ENCODE measurements around the gene SGTA.
"Not testable (repeated sequence)": the region's sequence is repeated elsewhere in the genome, so short reads cannot be mapped to it uniquely, and the experiment has no call there.

SGTA gene

GRCh38 chr19:2792666-2793065 is 9.6 kb upstream of the SGTA start:
- not testable (repeated sequence) for DNase-seq

GRCh38 chr19:2791876-2792275 is 8.8 kb upstream of the SGTA start:
- DNase-seq, result no peak

GRCh38 chr19:2791440-2791839 is 8.4 kb upstream of the SGTA start:
- DNase-seq, result no peak

GRCh38 chr19:2790557-2791271 is 7.6 kb upstream of the SGTA start:
- DNase-seq, result no peak

GRCh38 chr19:2790194-2790556 is 7.1 kb upstream of the SGTA start:
- DNase-seq, result no peak

- DNase-seq, result no peak
Measured at GRCh38 chr19:2788237-2788636, 5.2 kb upstream of the SGTA start.

- no peak for DNase-seq
Measured at GRCh38 chr19:2787115-2787514, 4.0 kb upstream of the SGTA start.

- peak; percentile 99 for DNase-seq
Measured at GRCh38 chr19:2785244-2785997, 2.3 kb upstream of the SGTA start, which contains the start of gene THOP1. THOP1 (plus strand) TSS chr19:2785503; CDS start chr19:2785663, 160 bp downstream.

GRCh38 chr19:2783781-2784145 is 690 bp upstream of the SGTA start:
- DNase-seq, result no peak

GRCh38 chr19:2782329-2782935 is 641 bp downstream of the SGTA start:
- no peak for DNase-seq

- no peak for DNase-seq
Measured at GRCh38 chr19:2780284-2780683, 2.8 kb downstream of the SGTA start.

GRCh38 chr19:2779121-2779740 is 3.8 kb downstream of the SGTA start:
- DNase-seq, result no peak

- DNase-seq, result no peak
Measured at GRCh38 chr19:2777952-2778683, 5.0 kb downstream of the SGTA start.

GRCh38 chr19:2775556-2776430 is 7.3 kb downstream of the SGTA start:
- DNase-seq, result peak; percentile 61 to 68

- DNase-seq, result no peak
Measured at GRCh38 chr19:2774953-2775555, 8.0 kb downstream of the SGTA start.

GRCh38 chr19:2774083-2774679 is 8.9 kb downstream of the SGTA start:
- DNase-seq, result no peak

GRCh38 chr19:2771786-2772674 is 11.0 kb downstream of the SGTA start:
- no peak for DNase-seq

GRCh38 chr19:2770055-2771013 is 12.7 kb downstream of the SGTA start:
- no peak for DNase-seq

GRCh38 chr19:2769218-2769617 is 13.9 kb downstream of the SGTA start:
- DNase-seq, result no peak

Data from stimulated activated CD4-positive, alpha-beta T cell treated with anti-CD3 and anti-CD28 coated beads, Interleukin-2, amount 100 ng/mL, for 48 hours (primary cell).